Ammon's horn (tissue), 1 donor: ENCODE results near the gene AIP.
A peak's percentile ranks its signal among the peaks of the same experiment; 100 is the strongest.

Source experiments
- DNase-seq: peaks from one replicate; pipeline ENCODE4 v3.0.0-alpha.2; 2016; ENCODE audit warnings: low spot score

AIP gene

DNA sequence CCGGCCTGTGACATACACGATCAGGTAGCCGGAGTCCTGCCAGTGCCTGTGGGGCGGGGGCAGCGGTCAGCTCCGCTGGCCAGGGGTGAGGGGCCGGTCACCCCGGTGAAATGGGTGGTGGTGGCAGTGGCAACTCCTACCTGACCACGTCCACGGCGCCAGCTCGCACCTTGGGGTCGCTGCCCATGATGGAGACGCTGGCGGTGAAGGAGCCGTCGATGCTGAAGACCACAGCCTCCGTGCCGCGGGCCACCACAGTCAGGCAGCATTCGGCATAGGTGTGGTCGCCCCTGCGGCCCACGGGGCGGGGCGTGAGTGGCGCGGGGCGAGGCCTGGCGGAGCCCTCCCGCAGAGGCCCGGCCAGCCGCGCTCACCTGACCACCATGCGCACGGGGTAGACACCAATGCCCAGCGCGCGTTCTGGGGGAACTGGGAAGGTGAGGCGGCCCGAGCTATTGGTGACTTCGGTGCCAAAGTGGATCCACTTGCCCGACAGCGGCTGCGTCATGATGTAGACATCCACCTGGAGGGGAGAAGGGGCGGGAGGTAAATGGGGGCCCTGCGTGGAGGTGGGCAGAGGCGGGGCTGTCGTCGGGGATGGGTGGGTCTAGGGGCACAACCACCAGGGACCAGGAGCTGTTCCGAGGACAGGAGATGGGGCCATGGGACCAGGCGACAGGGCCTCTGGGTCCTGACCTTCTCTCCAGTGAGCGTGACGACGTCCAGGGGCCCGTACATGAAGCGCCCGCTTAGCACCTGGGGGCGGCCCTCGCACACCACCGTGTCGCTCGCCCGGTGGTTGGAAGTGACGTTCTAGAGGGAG lies 10.9 kb downstream of the AIP start:
- no peak for DNase-seq

DNA sequence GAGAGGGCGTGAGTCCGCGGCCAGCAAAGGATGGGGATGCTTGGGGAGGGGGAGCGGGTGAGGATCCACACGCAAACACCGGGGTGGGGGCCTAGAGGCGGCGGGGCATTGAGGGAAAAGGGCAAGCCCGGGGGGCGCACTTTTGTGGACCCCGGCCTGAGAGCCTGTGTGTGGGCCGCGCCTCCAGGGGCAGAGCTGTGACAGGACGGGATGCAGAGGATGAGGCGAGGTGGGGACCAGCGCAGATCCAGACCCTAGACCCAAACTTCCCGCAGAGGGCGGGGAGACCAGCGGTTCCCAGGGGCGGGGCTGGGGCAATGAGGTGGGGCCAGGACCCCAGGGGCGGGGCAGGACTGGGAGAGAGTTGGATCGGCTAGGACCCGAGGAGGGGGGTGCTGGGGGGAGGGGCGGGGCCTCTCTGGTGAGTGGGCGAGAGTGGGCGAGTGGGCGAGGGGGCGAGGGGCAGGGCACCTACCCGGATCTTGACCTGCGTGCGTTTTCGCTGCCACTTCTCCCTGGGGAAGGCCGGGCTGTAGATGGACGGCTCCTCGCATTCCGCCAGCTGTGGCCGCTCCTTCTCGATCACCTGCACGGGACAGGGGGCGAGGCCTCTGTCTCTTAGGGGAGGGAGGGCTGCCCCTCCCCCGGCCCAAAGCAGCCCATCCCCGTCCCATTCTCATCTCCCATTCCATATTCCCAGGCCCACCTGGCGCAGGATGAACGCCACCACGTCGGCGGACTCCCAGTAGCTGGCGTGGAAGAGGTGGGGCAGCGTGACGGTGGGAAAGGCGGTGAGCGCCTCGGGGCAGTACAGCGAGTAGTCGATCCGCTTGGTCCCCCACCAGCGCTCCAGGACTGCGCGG lies 11.8 kb downstream of the AIP start:
- DNase-seq: no peak

DNA sequence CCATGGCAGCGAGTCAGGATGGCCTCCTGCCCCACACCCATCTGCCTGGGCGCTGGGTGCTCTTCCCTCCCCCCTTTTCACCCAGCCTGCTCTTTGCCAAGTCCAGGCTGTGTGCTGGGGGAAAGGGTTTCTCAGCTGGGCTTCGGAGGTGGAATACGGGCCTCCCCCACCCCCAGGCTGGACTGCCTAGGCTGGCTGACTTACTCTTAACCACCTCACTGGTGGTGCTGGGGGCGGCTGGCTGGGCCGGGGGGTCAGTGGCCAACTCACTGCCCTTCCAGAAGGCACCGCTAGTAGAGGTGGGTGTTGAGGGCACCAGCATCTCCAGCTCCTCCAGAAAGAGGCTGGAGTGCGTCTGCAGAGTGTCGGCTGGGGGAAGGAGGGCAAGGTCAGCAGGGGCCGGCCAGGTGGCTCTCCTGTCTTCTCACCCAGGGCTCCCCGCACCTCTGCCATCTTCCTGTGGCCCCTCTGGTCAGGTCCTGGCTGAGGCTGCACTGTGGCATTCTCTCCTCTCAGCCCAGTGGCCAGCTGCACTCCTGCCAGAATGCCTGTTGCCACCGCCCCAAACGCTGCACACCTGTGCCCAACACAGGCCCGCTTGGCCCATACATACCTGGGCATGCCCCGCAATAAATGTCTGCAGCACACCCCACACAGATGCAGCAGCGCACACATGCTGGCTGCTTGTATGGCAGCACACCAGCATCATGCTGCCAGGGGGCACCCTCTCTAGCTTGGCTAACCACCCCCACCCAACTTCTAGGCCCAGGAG lies 12.6 kb downstream of the AIP start:
- no peak for DNase-seq

DNA sequence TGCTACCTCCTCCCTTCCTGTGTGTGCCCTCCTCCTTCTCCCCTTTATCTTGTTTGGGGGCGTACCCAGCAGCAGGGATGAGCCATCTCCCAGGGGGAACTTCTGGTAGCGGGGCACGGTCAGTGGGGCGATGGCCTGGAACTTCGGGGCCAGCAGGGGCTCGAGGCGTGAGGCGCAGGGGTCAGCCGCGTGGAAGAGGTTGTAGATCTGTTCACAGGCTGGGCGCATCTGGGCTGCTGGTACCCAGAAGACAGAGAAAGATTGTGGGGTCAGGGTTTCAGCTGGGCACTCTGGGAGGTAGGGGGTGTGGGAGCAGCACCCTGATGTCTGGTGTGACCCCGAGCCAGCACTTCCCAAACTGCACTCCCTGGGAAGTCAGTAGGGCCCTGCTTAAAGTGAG lies 13.3 kb downstream of the AIP start:
- DNase-seq: no peak

DNA sequence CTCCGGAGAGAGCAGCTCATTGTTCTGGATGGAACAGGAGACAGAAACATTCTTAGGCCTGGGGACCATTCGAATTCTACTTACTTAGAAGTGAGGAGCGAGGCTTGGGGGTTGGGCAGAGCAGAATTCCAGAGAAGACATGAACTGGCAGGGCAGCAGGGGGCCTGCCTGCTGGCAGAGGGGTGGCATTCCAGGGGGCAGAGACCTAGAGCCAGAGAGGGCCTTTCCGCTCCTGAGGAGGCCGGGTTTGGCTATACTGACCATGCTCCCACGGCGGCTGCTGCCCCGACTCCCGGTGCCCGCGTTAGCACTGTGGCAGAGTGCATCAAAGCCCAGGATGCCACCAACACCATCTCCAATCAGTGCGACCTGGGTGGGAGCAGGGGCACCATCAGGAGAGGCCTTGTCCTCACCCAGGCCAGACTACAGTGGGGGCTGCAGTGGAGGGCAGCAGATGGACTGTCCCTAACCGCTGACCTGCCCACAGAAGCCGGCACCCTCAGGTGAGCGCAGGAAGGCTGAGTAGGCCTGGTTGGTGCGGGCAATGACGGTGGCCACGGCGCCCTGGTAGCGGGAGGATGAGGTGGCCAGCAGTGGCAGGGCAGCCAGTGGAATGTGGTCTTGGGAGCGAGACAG lies 14.9 kb downstream of the AIP start:
- no peak for DNase-seq

DNA sequence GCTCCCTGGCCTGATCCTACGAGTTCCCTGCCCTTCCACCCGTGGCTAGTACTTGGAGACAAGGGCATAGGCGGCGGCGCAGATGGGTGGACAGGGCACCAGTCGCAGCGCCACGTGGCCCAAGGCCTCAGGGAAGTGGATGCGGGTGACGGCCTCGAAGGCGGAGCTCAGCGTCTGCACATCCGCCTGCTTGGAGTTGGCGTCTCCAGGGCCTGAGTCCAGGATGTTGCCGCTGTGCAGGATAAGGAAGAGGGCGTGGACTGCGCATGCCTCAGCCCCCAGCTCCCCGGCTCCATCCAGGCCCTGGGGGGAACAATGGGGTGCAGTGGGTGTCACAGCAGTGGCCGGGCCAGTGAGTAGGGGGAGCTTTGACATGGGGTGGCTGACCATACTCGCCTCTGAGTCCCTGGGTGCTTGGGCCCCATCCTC lies 15.7 kb downstream of the AIP start:
- no peak for DNase-seq

DNA sequence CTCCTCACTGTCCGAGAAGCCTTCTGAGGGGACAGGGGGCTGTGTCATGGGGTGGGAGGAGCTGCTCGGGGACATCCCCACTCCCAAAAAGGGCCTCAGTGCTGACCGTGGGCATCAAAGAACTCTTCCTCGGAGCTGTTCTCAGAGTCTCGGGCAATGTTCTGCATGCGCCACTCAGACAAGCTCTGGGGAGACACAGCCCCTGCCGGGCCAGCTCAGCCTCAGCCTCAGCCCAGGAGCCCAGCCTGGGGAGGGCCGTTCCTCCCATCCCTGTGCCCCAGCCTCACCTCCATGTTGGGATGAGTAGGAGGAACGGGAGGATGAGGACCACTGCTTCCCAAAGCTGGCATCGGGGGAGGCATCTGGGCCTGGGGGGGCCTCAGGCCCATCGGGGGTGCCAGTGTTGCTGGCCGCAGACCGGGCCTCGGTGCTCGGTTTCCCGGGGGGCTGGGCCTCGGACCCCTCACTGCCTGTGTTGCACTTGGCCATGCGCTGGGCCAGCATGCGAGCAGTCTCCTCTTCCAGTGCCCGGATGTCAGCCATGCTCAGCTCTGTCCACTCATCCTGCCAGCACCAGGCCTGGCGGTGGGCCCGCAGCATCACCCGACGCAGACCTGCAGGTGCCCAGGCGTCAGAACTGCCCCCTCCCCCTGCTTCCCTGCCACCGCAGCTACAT lies 17.1 kb downstream of the AIP start:
- no peak for DNase-seq

DNA sequence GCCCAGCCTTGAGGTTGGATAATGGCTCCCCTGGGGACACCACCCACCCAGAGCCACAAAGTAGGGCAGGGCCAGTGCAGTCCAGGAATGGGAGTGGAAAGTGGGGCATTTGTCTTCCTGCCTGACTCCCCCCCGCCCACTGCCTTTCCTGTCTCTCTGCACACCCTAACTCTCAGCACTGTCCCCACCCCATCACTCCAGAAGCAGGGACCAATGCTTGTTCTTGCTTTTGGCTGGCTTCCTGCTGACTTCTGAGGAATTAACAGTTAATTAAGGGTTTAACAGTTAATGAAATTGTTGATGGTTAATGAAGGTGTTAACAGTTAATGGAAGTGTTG lies 17.6 kb downstream of the AIP start:
- no peak for DNase-seq

DNA sequence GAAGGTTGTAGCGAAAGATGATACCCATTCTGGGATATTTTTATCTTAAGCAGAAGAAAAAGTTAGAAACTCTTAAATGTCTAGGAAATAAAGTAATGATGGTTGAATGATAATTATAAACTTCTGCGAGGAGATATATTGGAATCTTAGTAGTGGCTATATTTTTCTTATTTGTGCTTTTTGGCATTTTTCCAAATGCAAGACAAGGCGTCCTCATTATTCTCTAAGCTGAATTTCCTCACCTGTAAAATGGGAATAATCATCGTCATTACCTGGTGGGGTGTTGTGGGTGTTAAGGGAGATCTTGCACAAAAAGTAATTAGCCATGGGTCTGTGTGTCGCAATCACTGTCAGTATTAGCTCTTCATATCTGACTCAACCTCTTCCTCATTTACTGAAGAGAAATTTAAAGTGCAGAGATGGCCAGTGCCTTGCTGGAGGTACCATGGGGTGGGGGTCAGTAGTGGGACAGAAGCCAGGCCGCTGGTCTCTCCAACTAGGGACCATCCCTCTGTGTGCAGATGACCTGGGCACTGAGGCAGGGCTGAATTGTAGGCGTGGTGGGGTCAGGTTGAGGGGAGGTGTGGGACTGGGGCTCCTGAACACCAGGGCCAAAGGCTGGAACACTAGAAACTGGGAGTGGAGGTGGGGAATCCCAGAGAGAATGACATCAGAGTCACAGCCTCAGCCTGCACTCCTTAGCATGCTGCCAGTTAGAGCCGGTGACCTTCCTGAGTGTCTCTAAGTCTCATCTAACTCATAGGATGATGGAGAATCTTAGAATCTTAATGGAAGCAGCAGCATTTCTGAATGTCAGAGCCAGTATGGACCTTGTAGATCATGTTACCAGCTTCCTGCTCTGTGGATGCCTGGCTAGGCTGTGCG lies 18.2 kb downstream of the AIP start:
- no peak for DNase-seq

DNA sequence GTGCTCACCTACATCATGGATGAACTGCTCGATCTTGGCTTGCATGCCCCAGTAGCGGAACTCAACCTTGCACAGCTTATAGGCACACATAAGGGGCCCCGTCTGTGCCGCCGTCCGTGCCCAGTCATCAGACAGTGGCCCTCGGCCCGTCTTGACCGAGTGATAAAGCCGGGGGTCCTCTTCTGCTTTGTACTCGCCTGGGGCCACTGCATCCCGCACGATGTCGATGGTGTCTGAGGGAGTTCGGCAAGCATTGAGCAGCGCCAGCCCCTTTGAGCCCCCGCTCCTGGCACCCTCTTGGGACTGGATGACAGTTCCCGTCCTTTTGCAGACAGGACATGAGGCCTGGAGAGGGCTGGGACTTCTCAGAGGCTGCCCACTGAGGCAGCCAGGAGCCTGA lies 19.0 kb downstream of the AIP start:
- no peak for DNase-seq

DNA sequence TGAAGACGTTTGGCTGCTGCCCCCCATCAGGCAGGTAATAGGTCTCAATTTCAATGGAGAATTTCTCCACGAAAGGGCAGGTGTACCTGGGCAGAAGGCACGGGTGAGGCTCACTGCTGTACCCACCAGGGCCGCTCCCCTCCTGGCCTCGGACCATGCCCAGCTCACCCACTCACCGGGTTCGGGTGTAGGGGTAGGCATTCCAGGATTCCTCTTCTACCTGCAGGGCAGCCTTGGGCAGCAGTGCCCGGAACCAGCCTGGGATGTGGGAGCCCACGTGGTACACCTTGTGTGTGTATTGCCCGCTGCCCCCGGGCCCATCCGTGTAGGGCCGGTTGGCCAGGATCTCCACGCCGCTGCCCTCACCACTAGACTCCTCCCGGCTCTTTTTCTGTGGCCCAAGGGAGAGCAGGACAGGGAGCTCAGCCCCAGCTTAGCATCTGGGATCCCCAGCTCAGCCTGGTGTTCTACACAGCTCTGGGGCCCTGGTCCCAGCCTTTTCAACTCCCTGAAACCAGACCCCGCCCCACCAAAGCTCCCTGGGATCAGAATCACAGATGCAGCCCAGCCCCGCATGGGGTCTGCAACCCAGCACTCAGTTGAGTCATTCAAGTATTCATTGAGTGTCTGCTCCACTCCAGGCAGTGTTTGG lies 19.6 kb downstream of the AIP start:
- no peak for DNase-seq

DNA sequence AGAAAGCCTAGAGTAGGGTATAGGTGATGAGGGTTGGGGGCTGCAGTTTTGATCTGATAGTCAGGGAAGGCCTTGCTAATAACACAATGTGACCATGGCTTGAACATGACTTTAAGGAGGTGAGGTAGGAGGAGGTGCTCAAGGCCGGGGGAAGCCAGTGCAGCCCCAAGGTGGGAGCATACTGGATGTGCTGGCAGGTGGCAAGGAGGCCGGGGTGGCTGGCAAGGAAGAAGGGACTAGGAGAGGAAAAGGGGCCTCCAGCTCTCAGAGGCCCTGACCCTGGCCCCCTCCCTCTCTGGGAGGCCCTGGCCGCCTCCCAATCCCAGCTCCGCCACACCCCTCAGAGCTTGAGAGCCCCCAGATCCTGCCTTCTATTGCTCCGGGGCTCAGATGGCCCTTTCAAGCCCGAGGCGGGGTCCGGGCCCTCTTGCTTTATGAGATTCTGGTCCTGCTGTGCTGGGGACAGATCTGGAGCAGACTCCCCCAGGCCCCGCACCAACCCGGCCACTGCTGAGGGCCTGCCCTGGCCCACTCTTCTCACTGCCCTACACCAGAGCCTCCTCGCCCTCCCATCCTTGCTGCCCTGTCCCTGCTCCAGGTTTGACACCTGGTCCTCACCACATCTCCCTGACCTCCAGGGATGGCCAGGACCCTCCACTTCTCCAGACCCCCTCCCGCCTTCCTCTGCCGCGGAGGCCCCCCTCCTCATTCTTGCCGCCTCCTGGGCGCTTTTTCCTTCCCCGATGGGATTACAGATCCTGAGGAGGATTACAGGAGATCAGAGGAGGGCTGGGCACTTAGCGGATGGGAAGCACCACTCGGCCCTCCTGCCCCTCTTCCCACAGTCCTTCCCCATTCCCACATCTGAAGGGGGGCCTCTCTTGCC lies 20.5 kb downstream of the AIP start:
- no peak for DNase-seq

DNA sequence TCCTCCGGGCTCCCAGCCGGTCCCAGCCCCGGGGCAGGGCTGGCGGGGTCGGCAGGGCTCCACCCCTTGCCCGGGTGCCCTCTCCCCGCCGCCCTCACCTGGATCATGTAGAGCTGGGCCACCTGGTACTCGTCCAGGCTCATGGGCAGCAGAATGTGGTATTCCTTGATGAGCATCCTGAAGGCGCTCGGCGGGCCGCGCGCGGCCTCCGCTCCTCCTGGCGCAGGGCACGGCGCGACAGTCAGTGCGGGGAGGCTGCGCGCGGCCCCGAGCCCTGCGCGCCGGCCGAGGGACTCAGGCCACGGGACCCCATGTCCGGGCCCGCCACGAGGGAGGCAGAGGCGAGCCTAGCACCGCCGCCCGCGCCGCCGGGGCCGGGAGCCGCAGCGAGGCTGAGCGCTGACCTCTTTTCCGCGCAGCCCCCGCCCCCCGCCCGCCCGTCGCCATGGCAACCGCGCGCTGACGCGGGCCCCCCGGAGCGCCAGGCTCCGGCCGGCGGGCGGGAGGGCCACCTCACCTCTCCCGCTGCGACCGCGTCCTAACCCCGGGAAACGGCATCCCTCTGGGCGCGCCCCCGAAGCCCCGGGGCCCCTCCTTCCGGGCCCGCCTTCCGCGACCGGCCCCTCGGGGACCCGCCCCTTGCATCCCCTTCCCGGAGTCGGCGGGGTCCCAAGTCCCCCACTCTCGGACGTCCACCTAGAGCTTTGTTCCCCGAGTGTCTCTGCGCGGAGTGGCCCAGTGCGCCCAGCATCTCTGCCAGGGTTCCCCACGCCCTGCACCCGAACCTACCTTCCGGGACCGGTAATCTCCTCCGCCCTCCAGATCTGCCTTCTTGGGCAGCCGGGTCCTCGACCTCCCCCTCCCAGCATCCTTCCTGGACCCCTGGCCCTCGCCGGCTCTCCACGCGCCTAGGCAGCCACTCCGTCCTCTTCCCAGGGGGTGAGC lies 21.5 kb downstream of the AIP start:
- DNase-seq: no peak

DNA sequence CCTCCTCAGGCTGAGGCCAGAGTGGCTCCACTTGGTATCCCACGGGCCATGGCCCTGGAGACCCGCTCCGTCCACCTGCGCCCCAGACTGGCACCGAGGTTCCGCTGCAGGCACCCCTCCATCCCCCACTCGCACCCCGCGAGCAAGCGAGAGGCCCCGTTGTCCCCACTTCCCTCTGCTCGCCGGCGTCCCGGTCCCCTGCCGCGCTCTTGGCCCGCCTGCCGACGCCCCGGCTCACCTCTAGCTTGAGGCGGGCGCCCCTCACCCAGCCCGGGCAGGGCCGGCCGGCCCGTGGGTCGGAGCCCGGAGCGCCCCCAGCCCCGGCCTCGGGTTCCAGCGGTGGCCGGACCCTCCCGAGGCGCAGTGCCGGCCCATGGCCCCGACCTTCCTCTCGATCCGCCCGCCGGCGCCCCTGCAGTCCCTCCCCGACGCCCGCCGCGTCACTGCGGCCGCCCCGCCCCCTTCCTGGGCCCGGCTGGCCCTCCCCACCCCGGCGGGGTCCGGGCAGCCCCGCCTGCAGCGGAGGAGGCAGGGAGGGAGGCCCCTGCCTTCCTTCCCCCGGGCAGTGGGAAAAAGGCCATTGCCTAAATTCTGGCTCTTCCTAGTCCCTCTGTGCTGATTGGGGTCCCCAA lies 22.2 kb downstream of the AIP start, which contains the start of gene PITPNM1:
Gene PITPNM1, minus strand, starts transcription at position 414 of the 632 bp plus-strand sequence. CDS start 1,183 bp downstream, outside the sequence.
- peak; percentile 54 for DNase-seq

DNA sequence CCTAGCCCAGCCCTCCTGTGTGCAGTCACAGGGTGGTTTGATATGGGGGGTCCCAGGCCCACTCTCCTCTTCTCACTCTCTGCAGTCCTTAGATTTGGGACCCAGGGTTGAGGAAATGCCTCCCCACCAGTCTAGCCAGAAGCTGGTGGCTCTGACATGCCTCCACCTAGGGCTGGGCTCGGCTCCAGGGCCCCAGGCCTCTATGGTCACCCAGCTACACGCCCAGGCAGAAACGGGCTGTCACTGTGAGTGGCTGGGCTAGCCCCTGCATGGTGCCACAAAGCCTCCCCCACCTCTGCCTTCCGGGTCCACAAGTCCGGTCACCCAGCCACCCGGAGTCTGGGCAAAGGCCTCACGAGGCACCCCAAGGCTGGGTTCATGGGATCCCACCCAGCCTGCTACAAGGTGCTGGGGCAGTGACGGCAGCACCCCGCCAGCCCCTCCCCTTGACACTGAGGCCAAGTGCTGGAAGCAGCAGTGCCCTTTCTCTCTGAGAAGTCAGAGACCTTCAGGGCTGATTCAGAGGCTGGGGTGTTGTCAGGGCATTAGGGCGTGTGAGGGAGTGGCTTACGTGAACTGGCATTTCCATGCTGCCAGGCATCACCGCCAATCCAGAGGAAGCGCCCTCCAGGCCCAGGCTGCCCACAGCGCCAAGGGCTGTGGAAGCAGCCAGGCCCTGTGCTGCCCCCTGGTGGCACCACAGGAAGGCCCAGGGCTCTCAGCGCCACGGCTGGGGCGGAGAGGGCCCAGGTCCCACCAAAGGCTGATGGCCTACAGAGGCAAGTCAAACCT lies 23.0 kb downstream of the AIP start:
- peak; percentile 93 for DNase-seq

DNA sequence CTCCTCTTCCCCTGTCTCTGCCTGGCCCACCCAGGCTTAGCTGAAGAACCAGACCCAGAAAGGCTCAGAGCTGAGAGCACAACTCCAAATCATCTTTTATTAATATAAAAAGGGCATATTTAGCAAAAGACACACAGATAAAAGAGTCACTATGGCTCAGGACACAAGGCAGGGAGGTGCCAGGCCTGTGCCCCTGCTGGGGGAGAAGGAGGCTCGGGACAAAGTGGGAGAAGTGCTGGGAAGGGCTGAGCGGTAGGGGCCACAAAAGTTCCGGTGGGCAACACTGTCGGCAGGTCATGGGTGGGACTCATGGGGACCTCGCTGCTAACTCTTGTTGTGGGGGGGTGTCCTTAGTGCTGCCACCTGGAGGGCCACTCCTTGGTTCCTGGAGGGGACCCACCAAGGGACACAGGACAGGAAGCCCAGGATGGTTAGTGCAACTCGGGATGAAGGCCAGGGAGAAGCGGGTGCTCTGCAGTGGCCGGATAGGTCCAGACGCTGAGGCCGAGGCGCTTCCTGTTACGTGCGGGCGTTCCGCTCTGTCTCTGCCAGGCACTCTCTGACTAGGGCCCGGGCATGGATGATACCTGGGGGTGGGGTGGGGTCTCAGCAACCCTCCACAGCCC lies 23.7 kb downstream of the AIP start:
- no peak for DNase-seq
